WTC11 (cell line): ENCODE measurements around the gene MFF. TPM values are rescaled to one million over a fixed set of nuclear protein-coding genes. Genes with fewer than 3 reads are reported as not detected.

Source experiments
- ATAC-seq: fragments of 200-7000 bp; cut with Tn5 transposase; 2 replicates; pipeline ENCODE4 v1.10.0; 2021; ENCODE audit warnings: mild to moderate bottlenecking, moderate library complexity
- CTCF ChIA-PET: fragments of 300-600 bp; sonication (Branson Sonifier 250); formaldehyde crosslinking; loops from one replicate; lab custom pipeline; 2021; ENCODE audit warnings: antibody characterized with exemption; lab: Charles Lee
- POLR2A ChIA-PET: fragments of 350-600 bp; sonication (Branson Sonifier 250); formaldehyde crosslinking; loops from one replicate; lab custom pipeline; 2021; ENCODE audit warnings: antibody characterized with exemption; lab: Charles Lee
- DNase-seq: peaks from one replicate; pipeline ENCODE4 v3.0.0; 2021; ENCODE audit warnings: low spot score
- H3K27ac Mint-ChIP-seq: 2 replicates; pipeline ENCODE4 v1.8.0; 2021; ENCODE audit warnings: mixed read lengths
- H3K27me3 Mint-ChIP-seq: 2 replicates; pipeline ENCODE4 v1.8.0; 2021; ENCODE audit warnings: low read depth, mild to moderate bottlenecking, moderate library complexity, mixed read lengths
- H3K36me3 Mint-ChIP-seq: 2 replicates; pipeline ENCODE4 v1.8.0; 2021; ENCODE audit warnings: mixed read lengths
- H3K4me1 Mint-ChIP-seq: 2 replicates; pipeline ENCODE4 v1.8.0; 2022; ENCODE audit warnings: mixed read lengths
- H3K4me3 Mint-ChIP-seq: 2 replicates; pipeline ENCODE4 v1.8.0; 2021; ENCODE audit warnings: mild to moderate bottlenecking, moderate library complexity, mixed read lengths
- H3K9me3 Mint-ChIP-seq: 2 replicates; pipeline ENCODE4 v1.8.0; 2021; ENCODE audit warnings: mixed read lengths
- ATF1 ChIP-seq: sonication (generic); formaldehyde crosslinking; IDR thresholded peaks from 2 replicates; pipeline ENCODE4 v1.8.1; 2023; ENCODE audit warnings: mild to moderate bottlenecking, moderate library complexity, missing genetic modification reagents
- ELF4 ChIP-seq: sonication (generic); formaldehyde crosslinking; IDR thresholded peaks from 2 replicates; pipeline ENCODE4 v1.8.1; 2022; ENCODE audit warnings: low read depth, mild to moderate bottlenecking, moderate library complexity, missing genetic modification reagents
- ESRRA ChIP-seq: sonication (generic); formaldehyde crosslinking; IDR thresholded peaks from 2 replicates; pipeline ENCODE4 v1.8.1; 2022; ENCODE audit warnings: mild to moderate bottlenecking, missing genetic modification reagents, borderline replicate concordance
- ETV6 ChIP-seq: sonication (generic); formaldehyde crosslinking; IDR thresholded peaks from 2 replicates; pipeline ENCODE4 v1.8.1; 2022; ENCODE audit warnings: mild to moderate bottlenecking, missing genetic modification reagents
- FOXJ3 ChIP-seq: sonication (generic); formaldehyde crosslinking; IDR thresholded peaks from 2 replicates; pipeline ENCODE4 v1.9.0; 2021; ENCODE audit warnings: missing genetic modification reagents, mild to moderate bottlenecking, borderline replicate concordance
- FOXK1 ChIP-seq: sonication (generic); formaldehyde crosslinking; IDR thresholded peaks from 2 replicates; pipeline ENCODE4 v1.8.0; 2022; ENCODE audit warnings: mild to moderate bottlenecking, moderate library complexity, missing genetic modification reagents
- JAZF1 ChIP-seq: fragments of 250-450 bp; sonication (Bioruptor Pico); IDR thresholded peaks from 2 replicates; pipeline ENCODE4 v1.9.0; 2021; ENCODE audit warnings: moderate library complexity, mild to moderate bottlenecking, inconsistent platforms
- JUN ChIP-seq: sonication (generic); formaldehyde crosslinking; IDR thresholded peaks from 2 replicates; pipeline ENCODE4 v1.8.0; 2023; ENCODE audit warnings: mild to moderate bottlenecking, missing genetic modification reagents
- NFATC4 ChIP-seq: fragments of 250-450 bp; sonication (Bioruptor Pico); IDR thresholded peaks from 2 replicates; pipeline ENCODE4 v1.9.0; 2021; ENCODE audit warnings: mild to moderate bottlenecking
- RELA ChIP-seq: sonication (generic); formaldehyde crosslinking; IDR thresholded peaks from 2 replicates; pipeline ENCODE4 v1.8.1; 2022; ENCODE audit warnings: missing genetic modification reagents, mild to moderate bottlenecking, borderline replicate concordance
- SP1 ChIP-seq: sonication (generic); formaldehyde crosslinking; conservative IDR thresholded peaks from 2 replicates; pipeline ENCODE4 v1.8.1; 2022; ENCODE audit warnings: missing genetic modification reagents
- ZBTB21 ChIP-seq: sonication (generic); formaldehyde crosslinking; IDR thresholded peaks from 2 replicates; pipeline ENCODE4 v1.8.1; 2023; ENCODE audit warnings: mild to moderate bottlenecking, missing genetic modification reagents, borderline replicate concordance
- ZNF138 ChIP-seq: sonication (generic); formaldehyde crosslinking; conservative IDR thresholded peaks from 2 replicates; pipeline ENCODE4 v1.8.1; 2022; ENCODE audit warnings: mild to moderate bottlenecking, moderate library complexity, missing genetic modification reagents
- ZNF219 ChIP-seq: sonication (generic); formaldehyde crosslinking; IDR thresholded peaks from 2 replicates; pipeline ENCODE4 v1.8.0; 2023; ENCODE audit warnings: missing genetic modification reagents, mild to moderate bottlenecking, borderline replicate concordance
- total RNA-seq: library from RNA; stranded (reverse); gene quantifications from 3 replicates; pipeline ENCODE4 v1.2.3, GENCODE V29; 2021
- TF ChIP-seq, protein P1 (sequence below): sonication (generic); formaldehyde crosslinking; IDR thresholded peaks from 2 replicates; pipeline ENCODE4 v1.8.1; 2023; ENCODE audit warnings: mild to moderate bottlenecking, moderate library complexity, missing genetic modification reagents
- TF ChIP-seq, protein P2 (sequence below): sonication (generic); formaldehyde crosslinking; IDR thresholded peaks from 2 replicates; pipeline ENCODE4 v1.8.0; 2022; ENCODE audit warnings: mild to moderate bottlenecking, missing genetic modification reagents
- TF ChIP-seq, protein P3 (sequence below): sonication (generic); formaldehyde crosslinking; conservative IDR thresholded peaks from 2 replicates; pipeline ENCODE4 v1.8.1; 2023; ENCODE audit warnings: mild to moderate bottlenecking, low read depth, missing genetic modification reagents, moderate library complexity
- TF ChIP-seq, protein P4 (sequence below): fragments of 250-450 bp; sonication (Bioruptor Pico); IDR thresholded peaks from 2 replicates; pipeline ENCODE4 v1.9.0; 2021; ENCODE audit warnings: mild to moderate bottlenecking
- TF ChIP-seq, protein P5 (sequence below): fragments of 250-450 bp; sonication (Bioruptor Pico); IDR thresholded peaks from 2 replicates; pipeline ENCODE4 v1.9.0; 2021; ENCODE audit warnings: moderate library complexity, mild to moderate bottlenecking, inconsistent platforms, borderline replicate concordance
- TF ChIP-seq, protein P6 (sequence below): sonication (generic); formaldehyde crosslinking; IDR thresholded peaks from 2 replicates; pipeline ENCODE4 v1.8.1; 2023; ENCODE audit warnings: mild to moderate bottlenecking, missing genetic modification reagents
- TF ChIP-seq, protein P7 (sequence below): fragments of 200-600 bp; IDR thresholded peaks from 2 replicates; pipeline ENCODE4 v1.8.0; 2022; ENCODE audit warnings: antibody characterized with exemption
- TF ChIP-seq, protein P8 (sequence below): sonication (generic); formaldehyde crosslinking; IDR thresholded peaks from 2 replicates; pipeline ENCODE4 v1.8.0; 2022; ENCODE audit warnings: mild to moderate bottlenecking, missing genetic modification reagents
- TF ChIP-seq, protein P9 (sequence below): sonication (generic); formaldehyde crosslinking; conservative IDR thresholded peaks from 2 replicates; pipeline ENCODE4 v1.8.1; 2022; ENCODE audit warnings: mild to moderate bottlenecking, missing genetic modification reagents

Gene MFF
- total RNA-seq, 1 experiment from 2014 or later: 78.5 TPM

DNA sequence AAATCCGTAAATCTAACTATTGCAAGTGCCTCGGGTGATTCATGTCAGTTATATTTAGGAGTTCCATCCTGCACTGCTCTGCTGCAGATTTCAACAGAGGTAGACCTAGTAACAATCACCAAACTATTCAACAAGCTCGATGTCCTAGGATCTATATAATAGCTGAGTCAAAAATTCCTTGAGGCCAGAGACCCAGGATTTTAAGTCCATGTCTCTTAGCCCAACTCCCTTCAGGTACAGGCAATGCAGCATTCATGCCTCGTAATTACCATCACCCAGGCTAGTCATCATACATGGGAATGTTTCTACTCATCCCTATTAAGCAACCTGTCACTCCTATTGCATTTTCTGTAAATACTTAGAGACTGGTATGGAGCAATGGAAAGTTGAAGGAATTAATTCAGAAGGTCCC, 53.3 kb downstream of the MFF start:
- Mint-ChIP-seq H3K9me3 (no peaks in the 10 kb centered on the region), H3K36me3 (no peaks in the 10 kb centered on the region), H3K4me3 (no peak overlapping the region), H3K4me1 (peaks cover 9% of the 10 kb centered on the region), H3K27ac (no peak overlapping the region), H3K27me3 (no peaks in the 10 kb centered on the region)
- TF ChIP-seq ZBTB21 (no peak), RELA (CRISPR knock-in tag) (no peak), ELF4 (no peak), JUN (CRISPR knock-in tag) (no peak), JAZF1 (CRISPR knock-in tag) (no peak), ATF1 (CRISPR knock-in tag) (no peak), NFATC4 (CRISPR knock-in tag) (no peak), FOXK1 (no peak), FOXJ3 (no peak), ESRRA (no peak), ZNF138 (no peak)
- TF ChIP-seq, protein P1, sequence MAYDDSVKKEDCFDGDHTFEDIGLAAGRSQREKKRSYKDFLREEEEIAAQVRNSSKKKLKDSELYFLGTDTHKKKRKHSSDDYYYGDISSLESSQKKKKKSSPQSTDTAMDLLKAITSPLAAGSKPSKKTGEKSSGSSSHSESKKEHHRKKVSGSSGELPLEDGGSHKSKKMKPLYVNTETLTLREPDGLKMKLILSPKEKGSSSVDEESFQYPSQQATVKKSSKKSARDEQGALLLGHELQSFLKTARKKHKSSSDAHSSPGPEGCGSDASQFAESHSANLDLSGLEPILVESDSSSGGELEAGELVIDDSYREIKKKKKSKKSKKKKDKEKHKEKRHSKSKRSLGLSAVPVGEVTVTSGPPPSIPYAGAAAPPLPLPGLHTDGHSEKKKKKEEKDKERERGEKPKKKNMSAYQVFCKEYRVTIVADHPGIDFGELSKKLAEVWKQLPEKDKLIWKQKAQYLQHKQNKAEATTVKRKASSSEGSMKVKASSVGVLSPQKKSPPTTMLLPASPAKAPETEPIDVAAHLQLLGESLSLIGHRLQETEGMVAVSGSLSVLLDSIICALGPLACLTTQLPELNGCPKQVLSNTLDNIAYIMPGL (CRISPR knock-in tag): no peak
- TF ChIP-seq, protein P2, sequence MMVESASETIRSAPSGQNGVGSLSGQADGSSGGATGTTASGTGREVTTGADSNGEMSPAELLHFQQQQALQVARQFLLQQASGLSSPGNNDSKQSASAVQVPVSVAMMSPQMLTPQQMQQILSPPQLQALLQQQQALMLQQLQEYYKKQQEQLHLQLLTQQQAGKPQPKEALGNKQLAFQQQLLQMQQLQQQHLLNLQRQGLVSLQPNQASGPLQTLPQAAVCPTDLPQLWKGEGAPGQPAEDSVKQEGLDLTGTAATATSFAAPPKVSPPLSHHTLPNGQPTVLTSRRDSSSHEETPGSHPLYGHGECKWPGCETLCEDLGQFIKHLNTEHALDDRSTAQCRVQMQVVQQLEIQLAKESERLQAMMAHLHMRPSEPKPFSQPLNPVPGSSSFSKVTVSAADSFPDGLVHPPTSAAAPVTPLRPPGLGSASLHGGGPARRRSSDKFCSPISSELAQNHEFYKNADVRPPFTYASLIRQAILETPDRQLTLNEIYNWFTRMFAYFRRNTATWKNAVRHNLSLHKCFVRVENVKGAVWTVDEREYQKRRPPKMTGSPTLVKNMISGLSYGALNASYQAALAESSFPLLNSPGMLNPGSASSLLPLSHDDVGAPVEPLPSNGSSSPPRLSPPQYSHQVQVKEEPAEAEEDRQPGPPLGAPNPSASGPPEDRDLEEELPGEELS (CRISPR knock-in tag): no peak
- TF ChIP-seq, protein P3, sequence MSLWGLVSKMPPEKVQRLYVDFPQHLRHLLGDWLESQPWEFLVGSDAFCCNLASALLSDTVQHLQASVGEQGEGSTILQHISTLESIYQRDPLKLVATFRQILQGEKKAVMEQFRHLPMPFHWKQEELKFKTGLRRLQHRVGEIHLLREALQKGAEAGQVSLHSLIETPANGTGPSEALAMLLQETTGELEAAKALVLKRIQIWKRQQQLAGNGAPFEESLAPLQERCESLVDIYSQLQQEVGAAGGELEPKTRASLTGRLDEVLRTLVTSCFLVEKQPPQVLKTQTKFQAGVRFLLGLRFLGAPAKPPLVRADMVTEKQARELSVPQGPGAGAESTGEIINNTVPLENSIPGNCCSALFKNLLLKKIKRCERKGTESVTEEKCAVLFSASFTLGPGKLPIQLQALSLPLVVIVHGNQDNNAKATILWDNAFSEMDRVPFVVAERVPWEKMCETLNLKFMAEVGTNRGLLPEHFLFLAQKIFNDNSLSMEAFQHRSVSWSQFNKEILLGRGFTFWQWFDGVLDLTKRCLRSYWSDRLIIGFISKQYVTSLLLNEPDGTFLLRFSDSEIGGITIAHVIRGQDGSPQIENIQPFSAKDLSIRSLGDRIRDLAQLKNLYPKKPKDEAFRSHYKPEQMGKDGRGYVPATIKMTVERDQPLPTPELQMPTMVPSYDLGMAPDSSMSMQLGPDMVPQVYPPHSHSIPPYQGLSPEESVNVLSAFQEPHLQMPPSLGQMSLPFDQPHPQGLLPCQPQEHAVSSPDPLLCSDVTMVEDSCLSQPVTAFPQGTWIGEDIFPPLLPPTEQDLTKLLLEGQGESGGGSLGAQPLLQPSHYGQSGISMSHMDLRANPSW (CRISPR knock-in tag): no peak
- TF ChIP-seq, protein P4, sequence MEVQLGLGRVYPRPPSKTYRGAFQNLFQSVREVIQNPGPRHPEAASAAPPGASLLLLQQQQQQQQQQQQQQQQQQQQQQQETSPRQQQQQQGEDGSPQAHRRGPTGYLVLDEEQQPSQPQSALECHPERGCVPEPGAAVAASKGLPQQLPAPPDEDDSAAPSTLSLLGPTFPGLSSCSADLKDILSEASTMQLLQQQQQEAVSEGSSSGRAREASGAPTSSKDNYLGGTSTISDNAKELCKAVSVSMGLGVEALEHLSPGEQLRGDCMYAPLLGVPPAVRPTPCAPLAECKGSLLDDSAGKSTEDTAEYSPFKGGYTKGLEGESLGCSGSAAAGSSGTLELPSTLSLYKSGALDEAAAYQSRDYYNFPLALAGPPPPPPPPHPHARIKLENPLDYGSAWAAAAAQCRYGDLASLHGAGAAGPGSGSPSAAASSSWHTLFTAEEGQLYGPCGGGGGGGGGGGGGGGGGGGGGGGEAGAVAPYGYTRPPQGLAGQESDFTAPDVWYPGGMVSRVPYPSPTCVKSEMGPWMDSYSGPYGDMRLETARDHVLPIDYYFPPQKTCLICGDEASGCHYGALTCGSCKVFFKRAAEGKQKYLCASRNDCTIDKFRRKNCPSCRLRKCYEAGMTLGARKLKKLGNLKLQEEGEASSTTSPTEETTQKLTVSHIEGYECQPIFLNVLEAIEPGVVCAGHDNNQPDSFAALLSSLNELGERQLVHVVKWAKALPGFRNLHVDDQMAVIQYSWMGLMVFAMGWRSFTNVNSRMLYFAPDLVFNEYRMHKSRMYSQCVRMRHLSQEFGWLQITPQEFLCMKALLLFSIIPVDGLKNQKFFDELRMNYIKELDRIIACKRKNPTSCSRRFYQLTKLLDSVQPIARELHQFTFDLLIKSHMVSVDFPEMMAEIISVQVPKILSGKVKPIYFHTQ (CRISPR knock-in tag): no peak
- TF ChIP-seq, protein P5, sequence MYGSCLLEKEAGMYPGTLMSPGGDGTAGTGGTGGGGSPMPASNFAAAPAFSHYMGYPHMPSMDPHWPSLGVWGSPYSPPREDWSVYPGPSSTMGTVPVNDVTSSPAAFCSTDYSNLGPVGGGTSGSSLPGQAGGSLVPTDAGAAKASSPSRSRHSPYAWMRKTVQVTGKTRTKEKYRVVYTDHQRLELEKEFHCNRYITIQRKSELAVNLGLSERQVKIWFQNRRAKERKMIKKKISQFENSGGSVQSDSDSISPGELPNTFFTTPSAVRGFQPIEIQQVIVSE: no peak
- no peak for ATAC-seq
- CTCF ChIA-PET: interaction anchor here (1.8 kb wide), 1 partner anchor 253 kb away, joined by 4 read pairs; no protein-coding TSS in a partner anchor
- DNase-seq: no peak
- POLR2A ChIA-PET: no interaction called here

DNA sequence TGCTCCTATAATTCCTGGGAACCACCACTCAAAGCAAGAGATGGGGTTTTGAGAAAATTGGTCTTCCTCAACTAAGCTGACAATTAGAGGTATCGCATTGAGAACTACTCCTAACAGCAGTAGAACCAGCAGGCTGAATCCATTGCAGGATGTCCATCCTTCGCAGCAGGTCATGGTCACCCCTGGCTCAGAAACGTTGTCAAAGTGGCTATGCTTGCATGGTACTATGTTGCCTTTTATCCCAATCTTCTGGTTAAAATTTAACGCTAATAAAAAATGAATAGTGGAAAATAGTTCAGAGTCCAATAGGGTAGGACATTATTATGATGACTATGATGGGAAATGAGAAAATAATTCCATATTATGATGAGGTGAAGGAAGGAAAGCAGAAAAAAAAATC, 54.0 kb downstream of the MFF start, which contains the start of gene TM4SF20:
Gene TM4SF20 (minus strand): TSS at position 212 of the 400 bp plus-strand sequence. CDS start 38 bp downstream, at position 174.
- DNase-seq (no peak), ATAC-seq (no peak)
- Mint-ChIP-seq H3K9me3 (no peaks in the 10 kb centered on the region), H3K27ac (no peak within 1 kb of the TSS), H3K27me3 (no peaks in the 10 kb centered on the region), H3K4me1 (peaks cover 9% of the 10 kb centered on the region), H3K4me3 (no peak within 1 kb of the TSS), H3K36me3 (no peaks in the 10 kb centered on the region)
- ChIA-PET POLR2A (no interaction called here), CTCF (interaction anchor here (0.6 kb wide), 1 partner anchor 245 kb away, joined by 4 read pairs; no protein-coding TSS in a partner anchor)
- TF ChIP-seq, protein P6, sequence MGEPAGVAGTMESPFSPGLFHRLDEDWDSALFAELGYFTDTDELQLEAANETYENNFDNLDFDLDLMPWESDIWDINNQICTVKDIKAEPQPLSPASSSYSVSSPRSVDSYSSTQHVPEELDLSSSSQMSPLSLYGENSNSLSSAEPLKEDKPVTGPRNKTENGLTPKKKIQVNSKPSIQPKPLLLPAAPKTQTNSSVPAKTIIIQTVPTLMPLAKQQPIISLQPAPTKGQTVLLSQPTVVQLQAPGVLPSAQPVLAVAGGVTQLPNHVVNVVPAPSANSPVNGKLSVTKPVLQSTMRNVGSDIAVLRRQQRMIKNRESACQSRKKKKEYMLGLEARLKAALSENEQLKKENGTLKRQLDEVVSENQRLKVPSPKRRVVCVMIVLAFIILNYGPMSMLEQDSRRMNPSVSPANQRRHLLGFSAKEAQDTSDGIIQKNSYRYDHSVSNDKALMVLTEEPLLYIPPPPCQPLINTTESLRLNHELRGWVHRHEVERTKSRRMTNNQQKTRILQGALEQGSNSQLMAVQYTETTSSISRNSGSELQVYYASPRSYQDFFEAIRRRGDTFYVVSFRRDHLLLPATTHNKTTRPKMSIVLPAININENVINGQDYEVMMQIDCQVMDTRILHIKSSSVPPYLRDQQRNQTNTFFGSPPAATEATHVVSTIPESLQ (CRISPR knock-in tag): no peak
- TF ChIP-seq ETV6 (CRISPR knock-in tag): no peak
- no peak for TF ChIP-seq ZNF219
- TF ChIP-seq, protein P7, sequence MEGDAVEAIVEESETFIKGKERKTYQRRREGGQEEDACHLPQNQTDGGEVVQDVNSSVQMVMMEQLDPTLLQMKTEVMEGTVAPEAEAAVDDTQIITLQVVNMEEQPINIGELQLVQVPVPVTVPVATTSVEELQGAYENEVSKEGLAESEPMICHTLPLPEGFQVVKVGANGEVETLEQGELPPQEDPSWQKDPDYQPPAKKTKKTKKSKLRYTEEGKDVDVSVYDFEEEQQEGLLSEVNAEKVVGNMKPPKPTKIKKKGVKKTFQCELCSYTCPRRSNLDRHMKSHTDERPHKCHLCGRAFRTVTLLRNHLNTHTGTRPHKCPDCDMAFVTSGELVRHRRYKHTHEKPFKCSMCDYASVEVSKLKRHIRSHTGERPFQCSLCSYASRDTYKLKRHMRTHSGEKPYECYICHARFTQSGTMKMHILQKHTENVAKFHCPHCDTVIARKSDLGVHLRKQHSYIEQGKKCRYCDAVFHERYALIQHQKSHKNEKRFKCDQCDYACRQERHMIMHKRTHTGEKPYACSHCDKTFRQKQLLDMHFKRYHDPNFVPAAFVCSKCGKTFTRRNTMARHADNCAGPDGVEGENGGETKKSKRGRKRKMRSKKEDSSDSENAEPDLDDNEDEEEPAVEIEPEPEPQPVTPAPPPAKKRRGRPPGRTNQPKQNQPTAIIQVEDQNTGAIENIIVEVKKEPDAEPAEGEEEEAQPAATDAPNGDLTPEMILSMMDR: no peak
- TF ChIP-seq, protein P8, sequence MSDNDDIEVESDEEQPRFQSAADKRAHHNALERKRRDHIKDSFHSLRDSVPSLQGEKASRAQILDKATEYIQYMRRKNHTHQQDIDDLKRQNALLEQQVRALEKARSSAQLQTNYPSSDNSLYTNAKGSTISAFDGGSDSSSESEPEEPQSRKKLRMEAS (CRISPR knock-in tag): no peak
- TF ChIP-seq, protein P9, sequence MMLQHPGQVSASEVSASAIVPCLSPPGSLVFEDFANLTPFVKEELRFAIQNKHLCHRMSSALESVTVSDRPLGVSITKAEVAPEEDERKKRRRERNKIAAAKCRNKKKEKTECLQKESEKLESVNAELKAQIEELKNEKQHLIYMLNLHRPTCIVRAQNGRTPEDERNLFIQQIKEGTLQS (CRISPR knock-in tag): no peak
- TF ChIP-seq SP1: no peak
